C1 segment of cervical spinal cord (tissue), 14 donors: ENCODE measurements around the gene ABCA5.

Experiments
- DNase-seq, 14 donors: peaks; one replicate each; lab custom pipeline; 2025; lab: John Stamatoyannopoulos, UW

Gene ABCA5, protein sequence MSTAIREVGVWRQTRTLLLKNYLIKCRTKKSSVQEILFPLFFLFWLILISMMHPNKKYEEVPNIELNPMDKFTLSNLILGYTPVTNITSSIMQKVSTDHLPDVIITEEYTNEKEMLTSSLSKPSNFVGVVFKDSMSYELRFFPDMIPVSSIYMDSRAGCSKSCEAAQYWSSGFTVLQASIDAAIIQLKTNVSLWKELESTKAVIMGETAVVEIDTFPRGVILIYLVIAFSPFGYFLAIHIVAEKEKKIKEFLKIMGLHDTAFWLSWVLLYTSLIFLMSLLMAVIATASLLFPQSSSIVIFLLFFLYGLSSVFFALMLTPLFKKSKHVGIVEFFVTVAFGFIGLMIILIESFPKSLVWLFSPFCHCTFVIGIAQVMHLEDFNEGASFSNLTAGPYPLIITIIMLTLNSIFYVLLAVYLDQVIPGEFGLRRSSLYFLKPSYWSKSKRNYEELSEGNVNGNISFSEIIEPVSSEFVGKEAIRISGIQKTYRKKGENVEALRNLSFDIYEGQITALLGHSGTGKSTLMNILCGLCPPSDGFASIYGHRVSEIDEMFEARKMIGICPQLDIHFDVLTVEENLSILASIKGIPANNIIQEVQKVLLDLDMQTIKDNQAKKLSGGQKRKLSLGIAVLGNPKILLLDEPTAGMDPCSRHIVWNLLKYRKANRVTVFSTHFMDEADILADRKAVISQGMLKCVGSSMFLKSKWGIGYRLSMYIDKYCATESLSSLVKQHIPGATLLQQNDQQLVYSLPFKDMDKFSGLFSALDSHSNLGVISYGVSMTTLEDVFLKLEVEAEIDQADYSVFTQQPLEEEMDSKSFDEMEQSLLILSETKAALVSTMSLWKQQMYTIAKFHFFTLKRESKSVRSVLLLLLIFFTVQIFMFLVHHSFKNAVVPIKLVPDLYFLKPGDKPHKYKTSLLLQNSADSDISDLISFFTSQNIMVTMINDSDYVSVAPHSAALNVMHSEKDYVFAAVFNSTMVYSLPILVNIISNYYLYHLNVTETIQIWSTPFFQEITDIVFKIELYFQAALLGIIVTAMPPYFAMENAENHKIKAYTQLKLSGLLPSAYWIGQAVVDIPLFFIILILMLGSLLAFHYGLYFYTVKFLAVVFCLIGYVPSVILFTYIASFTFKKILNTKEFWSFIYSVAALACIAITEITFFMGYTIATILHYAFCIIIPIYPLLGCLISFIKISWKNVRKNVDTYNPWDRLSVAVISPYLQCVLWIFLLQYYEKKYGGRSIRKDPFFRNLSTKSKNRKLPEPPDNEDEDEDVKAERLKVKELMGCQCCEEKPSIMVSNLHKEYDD (N-terminal part only)

DNA sequence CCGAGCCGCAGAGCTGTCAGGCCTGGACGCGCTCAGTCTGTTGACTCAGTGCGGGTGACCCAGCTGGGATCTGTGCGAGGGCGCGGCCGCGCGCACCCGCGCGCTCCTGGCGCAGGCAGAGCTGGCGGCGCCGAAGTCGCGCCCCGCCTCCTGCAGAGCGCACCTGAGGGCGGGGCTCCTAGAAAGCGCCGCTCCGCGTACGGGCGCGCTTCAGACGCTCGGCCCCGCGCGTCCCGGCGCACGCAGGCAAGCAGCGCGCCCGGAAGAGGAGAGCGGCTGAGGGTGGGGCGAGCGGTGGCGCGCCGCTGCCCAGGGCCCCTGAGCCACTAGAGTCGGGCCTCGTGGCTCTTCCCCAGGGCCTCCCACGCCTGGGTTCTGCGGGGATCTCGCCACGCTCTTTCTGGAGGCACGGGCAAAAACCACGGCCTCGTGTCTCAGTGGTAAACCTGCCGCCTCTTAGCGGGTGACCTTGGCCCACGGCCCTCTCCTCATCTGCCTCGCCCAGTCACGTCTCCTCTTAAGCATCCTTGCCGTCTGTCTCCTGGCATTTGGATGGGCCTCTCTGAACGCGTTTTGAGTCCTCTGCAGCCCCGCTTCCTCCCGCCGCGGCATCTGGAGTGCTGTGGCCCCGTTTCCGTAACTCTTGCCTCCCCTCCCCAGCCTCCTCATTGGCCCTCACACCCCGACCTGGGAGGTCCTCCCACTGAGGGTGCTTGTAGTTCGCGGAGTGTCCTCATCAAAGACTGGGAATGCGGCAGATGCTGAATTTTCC, at the start of gene ABCA5:
ABCA5 (minus strand) TSS at position 74 of the 772 bp plus-strand sequence. CDS start 12,718 bp downstream, outside the sequence.
- peak in 12 of 14 donors; percentile 35 to 91 (median 65) for DNase-seq

DNA sequence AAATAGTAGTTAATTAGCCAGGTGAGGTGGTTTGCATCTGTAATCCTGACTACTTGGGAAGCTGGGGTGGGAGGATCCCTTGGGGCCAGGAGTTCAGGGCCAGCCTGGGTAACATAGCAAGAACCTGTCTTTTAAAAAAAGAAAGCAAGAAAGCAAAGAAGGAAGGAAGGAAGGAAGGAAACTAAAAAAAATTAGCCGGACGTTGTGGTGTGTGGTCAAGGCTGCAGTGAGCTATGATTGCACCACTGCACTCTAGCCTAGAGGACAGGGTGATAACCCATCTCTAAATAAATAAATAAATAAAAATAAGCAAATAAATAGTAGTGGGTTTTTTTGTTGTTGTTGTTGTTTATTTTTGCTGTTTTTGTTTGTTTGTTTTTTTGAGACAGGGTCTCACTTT, 48.3 kb upstream of the ABCA5 start:
- no peak for DNase-seq

DNA sequence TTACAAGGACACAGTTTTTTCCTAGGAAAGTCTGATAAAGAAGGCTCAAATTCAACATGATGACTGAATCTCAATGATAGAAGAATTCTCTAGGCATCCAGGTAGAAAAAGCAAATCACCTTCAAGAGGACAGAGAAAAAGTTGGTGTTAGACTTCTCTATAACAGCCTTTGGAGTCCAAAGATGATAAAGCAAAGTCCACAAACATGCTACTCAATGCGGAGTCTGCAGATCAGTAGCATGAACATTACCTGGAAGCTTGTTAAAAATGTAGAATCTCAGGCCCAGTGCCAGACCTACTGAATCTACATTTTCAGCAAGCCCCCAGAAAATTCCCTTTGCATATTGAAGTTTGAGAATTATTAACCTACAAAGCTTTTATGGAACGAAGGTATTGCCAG, 46.1 kb upstream of the ABCA5 start:
- DNase-seq = no peak

DNA sequence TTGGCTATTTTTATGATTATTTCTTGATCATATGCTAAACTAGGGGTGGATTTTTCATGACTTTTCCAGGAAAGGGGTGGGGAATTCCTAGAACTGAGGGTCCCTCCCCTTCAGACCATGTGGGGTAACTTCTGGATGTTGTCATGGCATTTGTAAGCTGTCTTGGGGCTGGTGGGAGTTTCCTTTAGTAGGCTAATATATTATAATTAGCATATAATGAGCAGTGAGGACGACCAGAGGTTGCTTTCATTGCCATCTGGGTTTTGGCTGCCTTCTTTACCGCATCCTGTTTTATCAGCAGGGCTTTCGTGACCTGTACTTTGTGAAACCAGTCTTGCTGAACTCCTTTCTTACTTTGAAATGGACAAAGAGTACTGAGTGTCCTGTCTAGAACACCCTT, 40.4 kb upstream of the ABCA5 start:
- no peak for DNase-seq

DNA sequence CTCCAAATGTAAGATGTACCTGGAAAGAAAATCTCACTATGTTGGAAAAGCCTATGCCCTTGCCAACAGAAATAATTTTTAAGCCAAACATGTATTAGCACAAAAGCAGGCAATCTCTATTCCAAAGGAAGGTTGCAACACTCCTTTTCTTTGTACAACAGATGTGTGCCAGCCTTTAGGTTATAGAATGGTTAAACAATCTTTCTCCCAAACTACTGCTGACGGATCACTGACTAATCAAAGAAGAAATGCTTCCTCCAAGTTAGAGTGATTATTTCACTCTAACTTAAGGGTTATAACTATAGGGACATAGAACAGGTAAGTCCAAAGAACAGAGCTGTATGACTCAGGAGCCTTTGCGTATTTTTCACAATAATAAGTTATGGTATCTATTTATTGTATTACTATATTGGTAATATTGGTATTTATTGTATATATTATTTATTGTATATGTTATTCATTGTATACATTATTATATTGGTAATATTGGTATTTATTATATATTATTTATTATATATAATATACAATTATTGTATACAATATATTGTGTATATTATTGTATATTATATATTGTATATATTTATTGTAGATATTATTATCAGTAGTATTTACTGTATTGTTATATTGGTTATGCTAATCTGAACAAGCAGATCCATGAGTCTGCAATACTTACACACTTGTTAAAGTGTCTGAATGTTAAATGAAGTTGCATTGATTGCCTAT, 36.7 kb upstream of the ABCA5 start:
- no peak for DNase-seq

DNA sequence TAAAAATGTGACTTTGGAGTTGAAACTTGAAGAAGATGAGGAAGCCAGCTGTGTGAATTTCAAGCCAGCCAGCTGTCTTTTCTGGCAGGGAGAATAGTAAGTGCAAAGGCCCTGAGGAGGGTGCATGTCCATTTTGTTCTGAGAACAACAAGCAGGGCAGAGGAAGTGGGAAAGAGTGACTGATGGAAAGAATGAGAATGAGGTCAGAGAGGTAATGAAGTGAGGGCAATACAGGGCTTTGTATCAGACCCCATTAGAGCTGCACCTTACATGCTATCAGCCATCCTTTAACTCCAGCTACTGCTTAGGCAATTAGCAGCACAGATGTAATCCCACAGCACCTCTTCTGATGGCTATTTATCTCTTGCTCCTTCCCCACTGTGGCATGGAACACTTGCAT, 34.2 kb upstream of the ABCA5 start:
- no peak for DNase-seq

DNA sequence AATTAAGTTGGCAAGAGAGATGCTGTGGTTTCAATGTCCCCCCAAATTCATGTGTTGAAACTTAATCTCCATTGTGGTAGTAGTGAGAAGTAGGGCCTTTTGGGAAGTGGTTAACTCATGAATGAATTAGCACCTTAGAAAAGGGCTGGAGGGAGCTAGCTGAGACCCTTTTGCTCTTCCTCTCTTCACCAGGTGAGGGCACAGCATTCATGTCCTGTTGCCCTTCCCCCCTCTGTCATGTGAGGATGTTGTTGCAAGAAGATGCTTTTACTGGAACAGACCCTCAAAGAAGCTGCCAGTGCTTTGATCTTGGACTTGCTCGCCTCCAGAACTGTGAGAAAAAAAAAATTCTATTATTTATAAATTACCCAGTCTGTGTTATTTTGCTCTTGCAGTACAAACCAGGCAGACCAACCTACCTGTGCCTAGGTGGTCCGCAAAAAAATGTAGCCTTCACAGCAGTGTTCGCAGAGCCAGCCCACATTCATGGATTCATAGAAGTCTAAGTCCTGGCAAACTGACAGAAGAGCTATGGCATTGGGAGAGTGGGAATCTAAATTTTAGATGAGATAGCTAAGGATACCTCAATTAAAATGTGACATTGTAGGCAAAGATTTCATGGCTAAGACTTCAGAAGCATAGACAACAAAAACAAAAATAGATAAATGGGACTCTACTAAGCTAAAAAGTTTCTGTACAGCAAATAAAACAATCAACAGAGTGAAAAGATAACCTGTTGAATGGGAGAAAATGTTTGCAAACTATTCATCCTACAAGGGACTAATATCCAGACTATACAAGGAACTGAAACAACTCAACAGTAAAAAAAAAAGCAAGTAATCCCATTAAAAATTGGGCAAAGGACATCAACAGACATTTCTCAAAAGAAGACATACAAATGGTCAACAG, 32.0 kb upstream of the ABCA5 start:
- DNase-seq = no peak

DNA sequence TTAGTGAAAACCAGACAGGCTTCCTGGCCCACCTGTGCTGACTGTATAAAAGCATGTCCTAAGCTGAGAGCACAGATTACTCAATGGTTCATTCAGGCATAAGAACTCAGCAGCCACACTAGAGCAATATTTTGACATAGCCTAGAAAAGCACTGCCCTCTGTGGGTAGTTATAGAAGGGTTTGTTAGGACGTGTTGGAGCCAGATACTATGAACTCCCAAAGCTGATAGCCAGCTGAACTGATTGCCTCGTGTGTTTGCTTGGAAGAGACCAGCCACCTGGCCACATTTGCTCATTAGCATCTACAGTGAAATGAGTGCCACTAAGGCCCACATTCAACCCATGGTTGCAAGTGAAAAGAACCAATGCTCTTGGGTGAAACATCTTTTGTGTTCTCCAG, 30.8 kb upstream of the ABCA5 start:
- DNase-seq = no peak

DNA sequence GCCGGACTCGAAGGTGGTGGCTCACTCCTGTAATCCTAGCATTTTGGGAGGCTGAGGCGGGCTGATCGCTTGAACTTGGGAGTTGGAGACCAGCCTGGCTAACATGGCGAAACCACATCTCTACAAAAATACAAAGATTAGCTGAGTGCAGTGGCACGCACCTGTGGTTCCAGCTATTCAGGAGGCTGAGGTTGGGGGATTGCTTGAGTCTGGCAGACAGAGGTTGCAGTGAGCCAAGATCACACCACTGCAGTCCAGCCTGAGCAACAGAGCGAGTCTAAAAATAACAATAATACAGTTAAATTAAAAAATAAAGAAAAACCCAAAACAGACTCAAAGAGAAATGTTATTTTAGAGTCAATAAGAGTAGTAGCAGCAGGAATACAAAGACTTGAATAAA, 29.7 kb upstream of the ABCA5 start:
- DNase-seq = no peak

DNA sequence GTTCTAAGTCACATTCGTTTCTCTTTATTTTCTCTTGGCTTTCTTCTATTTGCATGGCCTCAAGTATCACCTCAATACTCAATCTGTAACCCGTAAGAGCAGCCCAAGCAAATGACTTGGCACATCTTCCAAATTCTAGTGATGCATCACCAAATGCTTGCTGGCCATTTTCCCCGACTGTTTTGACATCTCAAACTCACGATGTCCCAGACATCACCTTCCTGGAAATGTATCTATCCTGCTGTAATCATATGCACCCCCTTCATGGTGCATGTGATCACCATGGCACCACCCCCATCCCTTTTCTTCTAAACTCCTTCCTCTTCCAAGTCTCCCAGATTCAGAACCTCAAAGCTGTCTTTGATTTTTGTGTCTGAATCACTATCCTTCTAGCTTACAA, 24.0 kb upstream of the ABCA5 start:
- DNase-seq = no peak

DNA sequence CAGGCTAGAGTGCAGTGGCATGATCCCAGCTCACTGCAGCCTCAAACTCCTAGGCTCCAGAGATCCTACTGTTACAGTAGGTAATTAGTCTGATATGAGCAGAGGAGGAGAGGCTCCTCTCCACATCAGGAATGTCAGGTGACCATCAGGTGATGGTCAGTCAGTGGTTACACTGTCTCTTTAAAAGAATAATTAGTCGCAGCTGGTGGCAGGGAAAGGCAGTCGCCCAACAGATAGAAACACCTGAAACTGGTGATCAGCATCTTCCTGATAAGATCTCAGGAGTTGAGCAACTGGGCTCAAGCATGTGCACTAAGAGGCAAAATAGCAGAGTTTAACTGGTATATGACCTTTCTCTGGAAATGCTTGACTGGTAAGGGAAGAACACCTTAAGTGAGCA, 21.5 kb upstream of the ABCA5 start:
- DNase-seq = no peak

DNA sequence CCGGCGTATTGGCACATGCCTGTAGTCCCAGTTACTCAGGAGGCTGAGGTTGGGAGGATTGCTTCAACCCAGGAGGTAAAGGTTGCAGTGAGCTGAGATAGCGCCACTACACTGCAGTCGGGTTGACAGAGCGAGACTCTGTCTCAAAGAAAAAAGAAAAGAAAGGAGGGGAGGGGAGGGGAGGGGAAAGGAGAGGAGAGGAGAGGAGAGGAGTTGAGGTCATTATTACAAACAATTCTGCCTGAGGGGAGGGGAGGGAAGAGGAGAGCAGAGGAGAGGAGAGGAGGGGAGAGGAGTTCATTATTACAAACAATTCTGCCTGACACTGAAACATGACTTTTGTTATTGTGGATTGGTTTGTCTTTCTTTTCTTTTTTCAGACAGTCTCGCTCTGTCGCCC, 19.8 kb upstream of the ABCA5 start:
- no peak for DNase-seq

DNA sequence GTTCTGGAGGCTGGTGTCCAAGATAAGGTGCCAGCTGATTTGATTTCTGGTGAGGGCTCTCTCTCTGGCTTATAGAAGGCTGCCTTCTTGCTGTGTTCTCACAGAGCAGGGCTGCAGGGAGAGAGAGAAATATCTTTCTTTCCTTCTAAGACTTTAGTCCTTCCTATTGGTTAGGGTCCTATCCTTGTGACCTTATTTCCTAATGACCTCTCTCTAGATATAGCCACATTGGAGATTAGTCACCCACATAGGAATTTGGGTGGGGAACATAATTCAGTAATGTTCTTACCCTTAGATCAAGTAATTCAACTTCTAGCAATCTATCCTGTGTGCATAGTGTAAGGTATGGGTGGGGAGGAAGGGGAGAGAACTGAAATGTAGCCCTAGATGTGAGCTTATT, 18.0 kb upstream of the ABCA5 start:
- no peak for DNase-seq

DNA sequence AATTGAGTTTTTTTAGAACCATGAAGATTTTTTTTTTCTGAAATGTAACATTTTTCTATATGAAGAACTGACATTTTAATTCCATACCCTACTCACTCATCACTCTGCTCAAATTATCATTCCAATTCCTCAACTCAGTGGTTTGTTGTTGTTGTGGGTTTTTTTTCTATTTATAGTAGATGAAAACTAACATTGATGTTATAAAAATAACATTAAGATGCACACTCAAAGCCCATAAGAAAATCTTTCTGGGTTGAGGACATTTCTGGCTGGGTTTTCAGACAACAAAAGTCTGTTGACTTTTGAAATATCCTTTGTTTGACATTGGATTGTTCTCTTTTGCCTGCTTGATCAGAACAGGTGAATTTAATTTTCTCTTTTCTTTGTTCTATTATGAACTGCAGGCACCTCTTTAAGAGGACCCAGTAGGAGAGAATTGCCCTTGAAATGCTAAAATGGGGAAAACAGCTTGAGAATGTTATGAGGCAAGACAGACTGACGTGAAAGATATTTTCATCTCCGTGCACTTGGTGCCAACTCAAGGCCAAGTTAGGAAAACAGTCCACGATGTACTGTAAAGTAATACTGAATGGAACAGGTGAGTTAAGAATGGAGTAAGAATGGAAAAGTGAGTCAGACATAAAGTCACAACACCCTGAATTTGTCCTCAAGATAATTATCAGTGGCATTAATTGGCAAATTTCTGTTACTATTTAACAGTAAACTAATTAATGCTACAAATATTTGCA, 16.1 kb upstream of the ABCA5 start:
- no peak for DNase-seq

DNA sequence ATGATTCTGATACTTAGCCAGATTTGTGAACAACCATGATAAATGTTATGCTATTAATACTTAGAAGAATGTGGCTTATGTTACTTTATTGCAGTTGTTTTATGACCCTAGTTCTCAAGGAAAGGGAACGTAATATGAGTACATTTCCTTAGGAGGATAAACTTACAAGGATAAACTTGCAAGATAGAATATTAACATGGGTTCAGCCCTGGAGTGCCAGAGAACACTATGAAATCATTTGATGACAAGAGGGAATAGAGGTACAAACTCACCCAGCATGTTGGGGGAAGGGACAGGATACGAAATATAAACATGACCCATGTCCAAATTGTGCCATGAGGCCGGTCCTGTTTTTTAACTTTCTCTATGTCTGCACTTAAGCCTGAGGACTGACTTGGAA, 13.0 kb upstream of the ABCA5 start:
- DNase-seq = no peak

DNA sequence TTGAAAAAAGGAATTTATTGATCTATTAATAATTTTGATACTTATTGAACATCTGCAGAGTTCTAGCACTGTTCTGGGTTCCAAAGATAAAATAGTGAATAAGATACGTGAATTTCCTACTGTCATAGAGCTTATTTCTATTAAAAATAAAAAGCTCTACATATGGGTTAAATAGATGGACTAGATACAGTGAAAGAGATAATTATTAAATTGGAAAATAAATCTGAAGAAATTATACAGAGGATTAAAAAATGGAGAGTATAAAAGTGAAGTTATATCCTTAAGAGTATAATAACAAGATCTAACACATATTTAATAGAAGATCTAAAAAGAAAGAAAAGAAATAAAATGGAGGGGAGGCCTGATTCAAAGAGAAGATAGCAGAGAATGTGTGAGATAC, 10.1 kb upstream of the ABCA5 start:
- DNase-seq = no peak

DNA sequence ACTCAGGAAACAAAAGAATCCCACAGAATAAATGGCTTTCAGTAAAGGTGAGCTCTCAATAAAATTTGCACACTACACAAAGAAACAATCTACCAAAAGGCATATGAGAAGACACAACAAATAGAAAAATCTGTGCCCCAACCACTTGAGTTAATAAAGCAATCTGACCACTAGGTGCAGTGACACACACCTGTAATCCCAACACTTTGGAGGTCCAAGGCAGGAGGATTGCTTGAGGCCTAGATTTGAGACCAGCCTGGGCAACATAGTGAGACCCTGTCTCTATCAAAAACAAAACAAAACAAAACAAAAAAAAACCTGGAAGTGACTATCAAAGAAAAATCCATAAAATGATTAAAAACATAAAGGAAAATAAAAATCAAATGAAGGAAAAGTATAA, 9.6 kb upstream of the ABCA5 start:
- DNase-seq = no peak

DNA sequence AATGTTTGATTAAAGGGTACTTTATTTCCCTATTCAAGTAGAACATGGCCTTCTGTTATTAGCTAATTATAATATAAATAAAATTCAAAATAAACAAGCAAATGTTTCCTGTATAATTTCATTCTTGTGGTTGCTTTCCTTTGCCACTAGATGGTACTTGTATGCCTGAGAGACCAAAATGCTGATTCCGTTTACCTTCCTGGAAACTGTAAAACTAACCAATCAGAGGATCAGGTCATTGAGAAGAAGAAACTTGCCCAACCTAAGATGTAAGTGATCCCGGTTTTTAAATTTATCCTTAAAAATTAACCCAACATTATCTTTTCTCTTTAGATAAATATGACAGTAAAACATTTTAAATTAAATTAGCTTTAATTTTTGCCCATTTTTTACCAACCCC, 8.1 kb upstream of the ABCA5 start:
- no peak for DNase-seq

DNA sequence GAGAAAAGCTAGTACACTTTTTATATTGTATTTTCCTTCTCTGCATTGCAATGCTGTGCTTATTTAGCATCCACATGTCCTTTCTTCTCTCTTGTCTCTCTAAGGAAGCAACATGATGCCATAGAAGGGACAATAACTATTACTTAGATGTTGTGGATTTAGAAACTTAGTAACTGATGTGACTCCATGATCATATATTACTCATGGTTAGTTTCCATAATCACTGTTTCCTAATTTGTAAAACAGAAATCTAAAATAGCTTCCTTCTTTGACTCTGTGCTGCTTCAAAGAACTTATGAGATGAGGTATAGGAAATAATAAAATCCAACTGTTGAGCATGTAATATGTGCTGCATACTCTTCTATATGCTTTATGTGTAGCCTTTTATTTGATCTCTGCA, 6.6 kb upstream of the ABCA5 start:
- DNase-seq = no peak
